GM12878 (cell line): ENCODE data around the gene RACK1. TPM values are rescaled to one million over a fixed set of nuclear protein-coding genes. Genes with fewer than 3 reads are reported as not detected.

Experiments used
- FOS ChIP-seq: IDR thresholded peaks from 3 replicates; pipeline ENCODE4 v1.6.1; 2011; ENCODE audit warnings: borderline replicate concordance; ENCODE audit not compliant: insufficient read length; ENCODE audit errors: extremely low read depth
- HDAC2 ChIP-seq: fragments of 200-600 bp; sonication (generic); IDR thresholded peaks from 2 replicates; pipeline ENCODE4 v1.6.1; 2017
- HDGF ChIP-seq: fragments of 450-650 bp; IDR thresholded peaks from 2 replicates; pipeline ENCODE4 v1.6.1; 2016; ENCODE audit warnings: antibody characterized with exemption
- MEF2B ChIP-seq: fragments of 450-650 bp; IDR thresholded peaks from 2 replicates; pipeline ENCODE4 v1.6.1; 2018; ENCODE audit warnings: mild to moderate bottlenecking, moderate library complexity; ENCODE audit not compliant: partially characterized antibody, poor library complexity, severe bottlenecking
- NR2C1 ChIP-seq: fragments of 450-650 bp; IDR thresholded peaks from 2 replicates; pipeline ENCODE4 v1.6.1; 2017; ENCODE audit warnings: antibody characterized with exemption, mild to moderate bottlenecking, moderate library complexity
- POU2F2 ChIP-seq: IDR thresholded peaks from 3 replicates; pipeline ENCODE4 v1.6.1; 2011; ENCODE audit warnings: low read depth, mild to moderate bottlenecking, low read length, borderline replicate concordance
- RCOR1 ChIP-seq: conservative IDR thresholded peaks from 2 replicates; pipeline ENCODE4 v1.6.1; 2012; ENCODE audit warnings: low read depth, low read length, improper control_type of control experiment
- ZZZ3 ChIP-seq: IDR thresholded peaks from 2 replicates; pipeline ENCODE4 v1.6.1; 2011; ENCODE audit warnings: low read depth; ENCODE audit not compliant: control insufficient read depth, insufficient read length
- polyA plus RNA-seq, 11 experiments: library from polyadenylated mRNA; depleted of rRNA in 4 of 11; unstranded in 6 of 11; stranded (reverse) in 5 of 11; fragments of >200 nt; fragmentation: Nextera tagmentation in 4 of 11; fragmentation: Illumina TruSeq in 1 of 11; extraction: Ambion mirVana in 4 of 11; extraction: Trizol in 1 of 11; gene quantifications; 1 replicate in 1 of 11; 2 replicates in 10 of 11; pipeline versions ENCODE4 v1.2.1 to v1.2.3, GENCODE V29; 2011 to 2016; ENCODE audit warnings: inconsistent platforms in 2 of 11, missing spikeins in 2 of 11, low read depth in 1 of 11
- total RNA-seq, 4 experiments: library from RNA; depleted of rRNA in 3 of 4; stranded (reverse); fragments of >200 nt in 3 of 4; fragmentation: Illumina TruSeq in 1 of 4; extraction: Trizol in 1 of 4; gene quantifications; 2 replicates each; pipeline versions ENCODE4 v1.2.1 to v1.2.3, GENCODE V29; 2013 to 2021
- TF ChIP-seq, protein P1 (sequence below): IDR thresholded peaks from 2 replicates; pipeline ENCODE4 v1.6.1; 2011; ENCODE audit warnings: mild to moderate bottlenecking, low read depth, low read length, moderate library complexity; ENCODE audit not compliant: insufficient replicate concordance
- TF ChIP-seq, protein P2 (sequence below): fragments of 450-650 bp; IDR thresholded peaks from 2 replicates; pipeline ENCODE4 v1.6.1; 2017; ENCODE audit warnings: borderline replicate concordance
- TF ChIP-seq, protein P3 (sequence below): fragments of 450-650 bp; formaldehyde crosslinking; IDR thresholded peaks from 2 replicates; pipeline ENCODE4 v1.4.0; 2022; ENCODE audit warnings: mild to moderate bottlenecking, moderate library complexity
- TF ChIP-seq, protein P4 (sequence below): IDR thresholded peaks from 2 replicates; pipeline ENCODE4 v1.6.1; 2012; ENCODE audit warnings: low read depth, low read length, improper control_type of control experiment
- TF ChIP-seq, protein P5 (sequence below): fragments of 150-350 bp; IDR thresholded peaks from 2 replicates; pipeline ENCODE4 v1.6.1; 2016; ENCODE audit warnings: low read depth, low read length
- TF ChIP-seq, protein P6 (sequence below): fragments of 450-650 bp; IDR thresholded peaks from 2 replicates; pipeline ENCODE4 v1.6.1; 2016; ENCODE audit warnings: mild to moderate bottlenecking

Gene RACK1
- total and polyA plus RNA-seq, 10 of the 15 experiments (the other 5 are each of a cell fraction or from before 2014, with no cell fraction given) = 1,365 to 6,584 (median 4,167) TPM

DNA sequence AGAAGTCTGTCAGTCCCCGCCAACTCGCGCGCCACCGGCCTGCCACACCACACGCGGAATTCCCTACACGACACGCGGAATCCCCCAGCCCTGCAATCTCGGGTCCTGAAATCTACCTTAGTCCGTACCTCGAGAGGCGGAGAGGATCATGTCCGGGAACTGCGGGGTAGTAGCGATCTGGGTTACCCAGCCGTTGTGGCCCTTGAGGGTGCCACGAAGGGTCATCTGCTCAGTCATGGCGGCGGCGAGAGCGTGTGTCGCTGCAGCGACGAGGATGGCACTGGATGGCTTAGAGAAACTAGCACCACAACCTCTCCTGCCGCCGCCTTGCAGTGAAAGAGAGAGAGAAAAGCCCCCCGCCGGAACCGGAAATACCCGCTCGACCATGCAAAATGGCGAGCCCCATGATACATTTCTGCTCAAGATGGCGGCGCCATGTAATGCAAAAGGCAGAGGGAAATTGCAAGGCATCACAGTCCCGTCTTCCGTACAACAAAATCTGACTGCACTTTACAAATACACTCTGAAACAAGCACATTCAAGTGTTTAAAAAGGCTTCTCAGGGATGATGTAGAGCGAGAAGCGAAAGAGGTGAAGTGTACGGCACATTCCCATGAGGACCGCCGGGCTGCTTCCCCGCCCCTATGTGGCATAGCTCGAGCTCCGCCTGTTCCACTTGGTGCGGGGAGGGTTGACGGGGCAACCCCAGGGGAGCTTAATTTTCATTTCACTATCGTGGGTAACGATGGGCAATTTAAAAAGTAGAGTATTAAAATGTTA, at the start of gene RACK1 (continued):
- TF ChIP-seq, protein P1, sequence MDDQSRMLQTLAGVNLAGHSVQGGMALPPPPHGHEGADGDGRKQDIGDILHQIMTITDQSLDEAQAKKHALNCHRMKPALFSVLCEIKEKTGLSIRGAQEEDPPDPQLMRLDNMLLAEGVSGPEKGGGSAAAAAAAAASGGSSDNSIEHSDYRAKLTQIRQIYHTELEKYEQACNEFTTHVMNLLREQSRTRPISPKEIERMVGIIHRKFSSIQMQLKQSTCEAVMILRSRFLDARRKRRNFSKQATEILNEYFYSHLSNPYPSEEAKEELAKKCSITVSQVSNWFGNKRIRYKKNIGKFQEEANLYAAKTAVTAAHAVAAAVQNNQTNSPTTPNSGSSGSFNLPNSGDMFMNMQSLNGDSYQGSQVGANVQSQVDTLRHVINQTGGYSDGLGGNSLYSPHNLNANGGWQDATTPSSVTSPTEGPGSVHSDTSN = no peak
- TF ChIP-seq, protein P2, sequence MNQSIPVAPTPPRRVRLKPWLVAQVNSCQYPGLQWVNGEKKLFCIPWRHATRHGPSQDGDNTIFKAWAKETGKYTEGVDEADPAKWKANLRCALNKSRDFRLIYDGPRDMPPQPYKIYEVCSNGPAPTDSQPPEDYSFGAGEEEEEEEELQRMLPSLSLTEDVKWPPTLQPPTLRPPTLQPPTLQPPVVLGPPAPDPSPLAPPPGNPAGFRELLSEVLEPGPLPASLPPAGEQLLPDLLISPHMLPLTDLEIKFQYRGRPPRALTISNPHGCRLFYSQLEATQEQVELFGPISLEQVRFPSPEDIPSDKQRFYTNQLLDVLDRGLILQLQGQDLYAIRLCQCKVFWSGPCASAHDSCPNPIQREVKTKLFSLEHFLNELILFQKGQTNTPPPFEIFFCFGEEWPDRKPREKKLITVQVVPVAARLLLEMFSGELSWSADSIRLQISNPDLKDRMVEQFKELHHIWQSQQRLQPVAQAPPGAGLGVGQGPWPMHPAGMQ = no peak
- TF ChIP-seq, protein P3, sequence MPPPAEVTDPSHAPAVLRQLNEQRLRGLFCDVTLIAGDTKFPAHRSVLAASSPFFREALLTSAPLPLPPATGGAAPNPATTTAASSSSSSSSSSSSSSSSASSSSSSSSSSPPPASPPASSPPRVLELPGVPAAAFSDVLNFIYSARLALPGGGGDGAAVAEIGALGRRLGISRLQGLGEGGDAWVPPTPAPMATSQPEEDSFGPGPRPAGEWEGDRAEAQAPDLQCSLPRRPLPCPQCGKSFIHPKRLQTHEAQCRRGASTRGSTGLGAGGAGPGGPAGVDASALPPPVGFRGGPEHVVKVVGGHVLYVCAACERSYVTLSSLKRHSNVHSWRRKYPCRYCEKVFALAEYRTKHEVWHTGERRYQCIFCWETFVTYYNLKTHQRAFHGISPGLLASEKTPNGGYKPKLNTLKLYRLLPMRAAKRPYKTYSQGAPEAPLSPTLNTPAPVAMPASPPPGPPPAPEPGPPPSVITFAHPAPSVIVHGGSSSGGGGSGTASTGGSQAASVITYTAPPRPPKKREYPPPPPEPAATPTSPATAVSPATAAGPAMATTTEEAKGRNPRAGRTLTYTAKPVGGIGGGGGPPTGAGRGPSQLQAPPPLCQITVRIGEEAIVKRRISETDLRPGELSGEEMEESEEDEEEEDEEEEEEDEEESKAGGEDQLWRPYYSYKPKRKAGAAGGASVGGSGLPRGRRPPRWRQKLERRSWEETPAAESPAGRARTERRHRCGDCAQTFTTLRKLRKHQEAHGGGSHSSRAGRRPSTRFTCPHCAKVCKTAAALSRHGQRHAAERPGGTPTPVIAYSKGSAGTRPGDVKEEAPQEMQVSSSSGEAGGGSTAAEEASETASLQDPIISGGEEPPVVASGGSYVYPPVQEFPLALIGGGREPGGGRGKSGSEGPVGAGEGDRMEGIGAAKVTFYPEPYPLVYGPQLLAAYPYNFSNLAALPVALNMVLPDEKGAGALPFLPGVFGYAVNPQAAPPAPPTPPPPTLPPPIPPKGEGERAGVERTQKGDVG (CRISPR knock-in tag) = no peak
- TF ChIP-seq HDAC2 (no peak), FOS (no peak), POU2F2 (peak; percentile 87; the same call in 2 of the 3 replicates), RCOR1 (peak; percentile 94; the same call in 1 of the 2 replicates), NR2C1 (peak; percentile 89), HDGF (no peak), MEF2B (peak; percentile 88), ZZZ3 (no peak)
- TF ChIP-seq, protein P4, sequence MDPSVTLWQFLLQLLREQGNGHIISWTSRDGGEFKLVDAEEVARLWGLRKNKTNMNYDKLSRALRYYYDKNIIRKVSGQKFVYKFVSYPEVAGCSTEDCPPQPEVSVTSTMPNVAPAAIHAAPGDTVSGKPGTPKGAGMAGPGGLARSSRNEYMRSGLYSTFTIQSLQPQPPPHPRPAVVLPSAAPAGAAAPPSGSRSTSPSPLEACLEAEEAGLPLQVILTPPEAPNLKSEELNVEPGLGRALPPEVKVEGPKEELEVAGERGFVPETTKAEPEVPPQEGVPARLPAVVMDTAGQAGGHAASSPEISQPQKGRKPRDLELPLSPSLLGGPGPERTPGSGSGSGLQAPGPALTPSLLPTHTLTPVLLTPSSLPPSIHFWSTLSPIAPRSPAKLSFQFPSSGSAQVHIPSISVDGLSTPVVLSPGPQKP = peak; percentile 95
- TF ChIP-seq, protein P5, sequence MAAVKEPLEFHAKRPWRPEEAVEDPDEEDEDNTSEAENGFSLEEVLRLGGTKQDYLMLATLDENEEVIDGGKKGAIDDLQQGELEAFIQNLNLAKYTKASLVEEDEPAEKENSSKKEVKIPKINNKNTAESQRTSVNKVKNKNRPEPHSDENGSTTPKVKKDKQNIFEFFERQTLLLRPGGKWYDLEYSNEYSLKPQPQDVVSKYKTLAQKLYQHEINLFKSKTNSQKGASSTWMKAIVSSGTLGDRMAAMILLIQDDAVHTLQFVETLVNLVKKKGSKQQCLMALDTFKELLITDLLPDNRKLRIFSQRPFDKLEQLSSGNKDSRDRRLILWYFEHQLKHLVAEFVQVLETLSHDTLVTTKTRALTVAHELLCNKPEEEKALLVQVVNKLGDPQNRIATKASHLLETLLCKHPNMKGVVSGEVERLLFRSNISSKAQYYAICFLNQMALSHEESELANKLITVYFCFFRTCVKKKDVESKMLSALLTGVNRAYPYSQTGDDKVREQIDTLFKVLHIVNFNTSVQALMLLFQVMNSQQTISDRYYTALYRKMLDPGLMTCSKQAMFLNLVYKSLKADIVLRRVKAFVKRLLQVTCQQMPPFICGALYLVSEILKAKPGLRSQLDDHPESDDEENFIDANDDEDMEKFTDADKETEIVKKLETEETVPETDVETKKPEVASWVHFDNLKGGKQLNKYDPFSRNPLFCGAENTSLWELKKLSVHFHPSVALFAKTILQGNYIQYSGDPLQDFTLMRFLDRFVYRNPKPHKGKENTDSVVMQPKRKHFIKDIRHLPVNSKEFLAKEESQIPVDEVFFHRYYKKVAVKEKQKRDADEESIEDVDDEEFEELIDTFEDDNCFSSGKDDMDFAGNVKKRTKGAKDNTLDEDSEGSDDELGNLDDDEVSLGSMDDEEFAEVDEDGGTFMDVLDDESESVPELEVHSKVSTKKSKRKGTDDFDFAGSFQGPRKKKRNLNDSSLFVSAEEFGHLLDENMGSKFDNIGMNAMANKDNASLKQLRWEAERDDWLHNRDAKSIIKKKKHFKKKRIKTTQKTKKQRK = no peak
- TF ChIP-seq, protein P6, sequence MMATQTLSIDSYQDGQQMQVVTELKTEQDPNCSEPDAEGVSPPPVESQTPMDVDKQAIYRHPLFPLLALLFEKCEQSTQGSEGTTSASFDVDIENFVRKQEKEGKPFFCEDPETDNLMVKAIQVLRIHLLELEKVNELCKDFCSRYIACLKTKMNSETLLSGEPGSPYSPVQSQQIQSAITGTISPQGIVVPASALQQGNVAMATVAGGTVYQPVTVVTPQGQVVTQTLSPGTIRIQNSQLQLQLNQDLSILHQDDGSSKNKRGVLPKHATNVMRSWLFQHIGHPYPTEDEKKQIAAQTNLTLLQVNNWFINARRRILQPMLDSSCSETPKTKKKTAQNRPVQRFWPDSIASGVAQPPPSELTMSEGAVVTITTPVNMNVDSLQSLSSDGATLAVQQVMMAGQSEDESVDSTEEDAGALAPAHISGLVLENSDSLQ = peak; percentile 38; the same call in 1 of the 2 replicates
